HG03378 (cell line): Measurements from ENCODE around the gene CDKN2B.
"Not testable (repeated sequence)": the region's sequence is repeated elsewhere in the genome, so short reads cannot be mapped to it uniquely, and the experiment has no call there.

ENCODE experiments used
- ATAC-seq: cut with Tn5 transposase; IDR thresholded peaks from one replicate; pipeline ENCODE4 v1.9.1; 2021; ENCODE audit warnings: mild to moderate bottlenecking, moderate library complexity; ENCODE audit not compliant: unreplicated experiment

Gene CDKN2B

GRCh38 chr9:21969951-21970799, 38.9 kb downstream of the CDKN2B start:
- no peak for ATAC-seq

DNA sequence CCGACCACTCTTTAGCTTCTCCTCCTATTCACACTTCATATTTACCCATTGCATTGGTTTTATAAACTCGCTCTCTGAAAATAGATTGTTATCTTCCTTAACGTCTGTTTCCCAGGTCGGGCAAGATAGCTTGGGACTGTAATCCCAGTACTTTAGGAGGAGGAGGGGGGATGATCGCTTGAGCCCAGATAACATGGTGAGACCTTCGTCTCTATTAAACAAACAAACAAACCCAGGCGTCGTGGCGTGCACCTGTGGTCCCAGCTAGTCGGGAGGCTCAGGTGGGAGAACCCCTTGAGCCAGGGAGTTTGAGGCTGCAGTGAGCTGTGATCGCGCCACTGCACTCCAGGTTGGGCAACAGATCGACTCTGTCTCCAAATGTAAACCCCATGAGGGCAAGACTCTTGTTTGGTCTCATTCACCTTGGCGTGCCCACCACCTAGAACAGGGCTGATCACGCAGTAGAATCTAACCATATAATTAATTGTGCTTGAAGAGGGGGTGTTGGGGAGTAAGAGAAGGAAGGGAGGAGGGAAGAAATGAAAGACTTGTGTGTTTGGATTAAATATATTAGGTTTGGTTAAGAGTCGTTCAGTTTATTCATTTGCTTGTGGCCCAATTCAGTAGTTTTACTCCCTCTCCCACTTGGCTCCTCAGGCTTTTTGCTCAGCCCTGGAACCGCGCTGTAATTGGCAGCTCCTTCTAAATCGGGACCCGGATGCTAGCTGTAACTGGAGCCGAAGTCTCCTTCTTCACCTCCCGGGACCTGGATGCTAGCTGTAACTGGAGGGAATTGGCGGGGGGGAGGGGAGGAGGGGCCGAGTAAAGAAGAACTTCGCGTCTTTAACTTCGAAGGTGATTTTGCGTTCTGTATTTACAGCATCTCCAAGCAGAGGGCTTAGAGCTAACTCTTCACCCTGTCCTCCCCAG, 39.8 kb downstream of the CDKN2B start:
- ATAC-seq, result no peak

DNA sequence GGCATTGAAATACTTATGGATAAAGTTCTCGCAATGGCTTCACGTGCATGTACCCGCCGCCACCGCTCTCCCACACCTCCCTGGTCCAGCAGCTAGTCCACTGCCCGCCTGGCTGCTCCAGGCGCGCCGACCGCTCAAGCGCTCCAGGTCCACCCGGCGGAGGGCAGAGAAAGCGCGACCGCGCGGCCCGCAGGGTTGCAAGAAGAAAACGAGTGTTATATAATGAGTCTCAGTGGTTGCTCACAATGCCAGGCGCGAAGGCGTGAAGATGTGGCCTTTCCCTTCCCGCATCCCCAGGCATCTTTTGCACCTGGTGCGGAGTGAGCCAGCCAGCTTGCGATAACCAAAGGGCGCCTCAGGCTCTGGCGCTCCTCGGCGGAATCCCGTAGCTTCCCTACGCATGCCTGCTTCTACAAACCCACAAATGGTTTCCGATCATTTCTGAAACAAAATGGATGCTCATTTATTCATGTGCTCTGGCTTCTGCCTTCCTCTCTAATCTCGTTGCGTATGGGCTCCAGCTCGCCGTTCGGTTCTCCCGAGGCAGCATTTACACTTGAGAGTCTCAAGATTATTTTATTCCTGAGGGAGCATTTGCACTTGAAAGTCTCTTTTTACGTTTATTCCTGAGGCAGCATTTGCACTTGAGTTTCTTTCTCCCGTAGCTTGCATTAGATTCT, 40.6 kb downstream of the CDKN2B start:
- no peak for ATAC-seq

DNA sequence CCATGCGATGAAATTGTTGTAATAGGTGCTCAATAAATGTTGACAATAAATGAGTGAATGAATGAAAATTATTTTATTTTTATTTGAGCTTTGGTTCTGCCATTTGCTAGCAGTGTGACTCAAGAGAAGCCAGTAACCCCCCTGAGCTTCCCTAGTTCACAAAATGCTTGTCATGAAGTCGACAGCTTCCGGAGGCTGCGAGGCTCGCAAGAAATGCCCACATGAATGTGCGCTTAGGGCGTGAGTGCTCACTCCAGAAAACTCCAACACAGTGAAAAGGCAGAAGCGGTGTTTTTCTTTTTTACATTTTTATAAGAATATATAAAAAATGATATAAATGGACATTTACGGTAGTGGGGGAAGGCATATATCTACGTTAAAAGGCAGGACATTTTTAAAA, 41.4 kb downstream of the CDKN2B start:
- ATAC-seq, result no peak

DNA sequence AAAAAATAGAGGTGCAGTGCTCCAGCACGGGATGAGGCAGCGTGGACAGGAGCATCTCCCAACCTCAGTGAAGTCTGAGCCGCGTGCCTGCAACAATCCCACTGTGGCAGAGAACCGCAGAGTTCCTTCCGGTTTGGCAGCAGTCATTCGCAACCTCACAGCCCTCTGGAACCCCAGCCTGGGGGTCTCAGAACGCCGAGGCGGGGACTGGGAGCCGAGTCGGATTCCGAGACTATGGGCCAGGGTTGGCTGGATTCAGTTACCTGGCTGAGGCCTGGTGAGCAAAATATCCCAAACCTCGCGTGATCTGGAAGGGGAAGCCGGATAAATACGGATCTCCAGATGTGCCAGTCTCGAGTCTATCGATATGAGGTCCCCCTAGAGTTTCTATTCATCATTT, 41.9 kb downstream of the CDKN2B start:
- no peak for ATAC-seq

DNA sequence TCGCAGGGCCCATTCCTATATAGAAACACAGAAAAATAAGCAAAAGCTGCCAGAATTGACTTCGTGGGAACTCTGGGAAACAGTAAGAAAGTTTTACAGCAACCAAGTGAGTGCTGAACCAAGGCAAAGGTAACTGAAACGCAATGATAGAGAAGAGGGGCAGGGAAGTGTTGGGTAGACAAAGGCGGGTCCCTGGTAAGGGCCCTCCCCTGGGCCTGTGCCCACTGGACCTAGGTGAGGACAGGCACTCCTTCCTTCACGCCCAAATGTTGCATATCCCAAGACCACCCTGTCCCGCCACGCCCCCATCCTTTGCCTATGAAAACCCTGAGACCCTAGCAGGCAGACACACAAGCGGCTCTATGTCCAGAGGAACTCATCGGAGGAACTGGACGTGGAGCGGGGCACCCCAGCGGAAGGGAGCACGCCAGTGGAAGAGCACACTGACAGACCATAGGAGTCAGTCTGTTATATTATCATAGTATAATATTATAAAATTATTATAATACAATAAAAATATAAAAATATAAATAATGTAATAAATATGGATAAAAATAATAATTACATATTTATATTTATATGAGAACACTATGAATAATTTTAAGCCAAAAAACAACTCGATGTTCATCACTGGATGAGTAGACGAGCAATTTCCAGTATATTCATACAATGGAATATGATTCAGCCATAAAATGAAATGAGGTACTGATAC, 42.8 kb downstream of the CDKN2B start:
- ATAC-seq, result no peak

DNA sequence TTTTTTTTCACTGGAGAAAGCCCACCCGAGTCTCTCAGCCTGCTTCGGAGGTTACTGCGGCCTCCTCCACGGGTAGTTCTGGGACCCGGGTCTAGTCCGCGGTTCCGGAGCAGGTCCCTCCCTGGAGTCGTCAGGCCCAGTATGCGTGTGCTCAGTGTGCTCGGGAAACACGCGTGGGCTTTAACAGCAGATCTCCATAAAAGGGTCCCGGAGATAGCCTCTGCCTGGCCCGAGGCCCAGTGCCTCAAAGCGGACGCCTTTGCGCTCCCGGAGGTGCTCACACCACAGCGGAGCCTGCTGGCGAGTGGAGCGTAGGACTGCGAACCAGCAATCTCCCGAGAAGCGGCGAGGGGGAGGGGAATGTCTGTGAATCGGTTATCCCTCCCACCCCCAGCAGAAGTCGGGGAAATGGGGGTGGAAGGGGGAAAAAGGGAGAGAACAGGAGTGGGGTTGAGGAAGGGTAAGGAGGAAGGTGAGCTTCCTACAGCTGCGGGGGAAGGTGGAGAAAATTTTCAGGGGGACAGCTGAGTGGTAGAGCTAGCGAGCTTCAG, 43.6 kb downstream of the CDKN2B start:
- peak; percentile 56 for ATAC-seq

GRCh38 chr9:21964925-21965385, 44.1 kb downstream of the CDKN2B start:
- peak; percentile 81 for ATAC-seq

- ATAC-seq, result no peak
These were observed 47.5 kb downstream of the CDKN2B start for GRCh38 chr9:21961569-21961968.

GRCh38 chr9:21959268-21959667, 49.8 kb downstream of the CDKN2B start:
- ATAC-seq, result not testable (repeated sequence)

DNA sequence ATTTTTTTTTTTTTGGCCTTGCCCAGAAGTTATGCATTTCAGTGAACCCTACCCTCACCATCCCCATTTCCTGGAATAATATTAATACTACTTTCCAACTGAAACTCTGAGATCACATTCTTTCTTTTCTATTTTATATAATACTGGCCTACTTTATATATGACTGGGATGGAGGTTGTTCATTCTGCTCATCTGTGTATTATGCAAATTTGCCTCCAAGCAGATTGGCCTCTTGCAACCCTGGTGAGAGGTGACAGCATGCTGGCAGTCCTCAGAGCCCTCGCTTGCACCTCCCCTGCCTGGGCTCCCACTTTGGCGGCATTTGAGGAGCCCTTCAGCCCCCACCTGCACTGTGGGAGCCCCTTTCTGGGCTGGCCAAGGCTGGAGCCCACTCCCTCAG, 50.3 kb downstream of the CDKN2B start:
- ATAC-seq, result no peak
